ENCODE results near the gene TCF7L2.

The TCF7L2 gene

DNA sequence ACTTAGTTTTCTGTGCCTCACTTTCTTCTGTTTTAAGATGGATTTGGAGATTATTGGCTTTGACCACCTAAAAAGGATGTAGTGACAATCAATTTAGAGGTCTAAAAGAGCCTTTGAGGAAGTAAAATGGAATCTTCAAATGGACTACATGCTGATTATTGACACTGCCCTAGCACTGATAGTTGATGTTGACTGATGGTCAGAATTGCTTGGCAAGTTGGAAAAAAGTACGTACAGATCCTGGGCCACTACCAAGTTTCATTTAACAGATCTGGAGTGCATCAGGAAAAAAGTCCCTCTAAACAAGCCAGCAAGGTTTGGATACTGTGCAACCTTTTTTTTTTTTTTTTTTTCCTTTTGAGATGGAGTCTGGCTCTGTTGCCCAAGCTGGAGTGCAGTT lies 81.1 kb downstream of the TCF7L2 start:
- H3K9me3 ChIP-seq (ENCODE audit: insufficient read depth, low read length): no peaks in the 10 kb centered on the region
- H3K36me3 ChIP-seq (ENCODE audit: insufficient read depth, insufficient read length, low read length): no peaks in the 10 kb centered on the region
- no peak overlapping the region for H3K4me3 ChIP-seq (ENCODE audit: insufficient read length, low read depth)
- H3K9ac ChIP-seq (ENCODE audit: insufficient read length, low read depth): no peak overlapping the region
- H3K27me3 ChIP-seq (ENCODE audit: insufficient read depth, insufficient read length): no peaks in the 10 kb centered on the region
- peaks cover 8% of the 10 kb centered on the region for H3K4me1 ChIP-seq (ENCODE audit: insufficient read depth, insufficient read length)
- TF ChIP-seq YY1 (IDR thresholded peaks at IDR 0.05; ENCODE audit: insufficient read depth, insufficient read length) (no peak), ZNF274 (IDR thresholded peaks at IDR 0.05; ENCODE audit: low read depth, low read length) (no peak), SUZ12 (IDR thresholded peaks at IDR 0.05; ENCODE audit: extremely low read depth, insufficient read depth, insufficient read length) (no peak)
- no peak for DNase-seq (ENCODE audit: low read depth, low spot score)

GRCh38 chr10:113033991-113034390 lies 83.9 kb downstream of the TCF7L2 start:
- DNase-seq (ENCODE audit: low read depth, low spot score): no peak
- Histone ChIP-seq H3K9me3 (ENCODE audit: insufficient read depth, low read length) (no peaks in the 10 kb centered on the region), H3K9ac (ENCODE audit: insufficient read length, low read depth) (no peak overlapping the region), H3K4me3 (ENCODE audit: insufficient read length, low read depth) (no peak overlapping the region), H3K4me1 (ENCODE audit: insufficient read depth, insufficient read length) (no peaks in the 10 kb centered on the region), H3K36me3 (ENCODE audit: insufficient read depth, insufficient read length, low read length) (no peaks in the 10 kb centered on the region), H3K27me3 (ENCODE audit: insufficient read depth, insufficient read length) (no peaks in the 10 kb centered on the region)
- no peak for TF ChIP-seq YY1 (IDR thresholded peaks at IDR 0.05; ENCODE audit: insufficient read depth, insufficient read length)
- TF ChIP-seq ZNF274 (IDR thresholded peaks at IDR 0.05; ENCODE audit: low read depth, low read length): no peak
- TF ChIP-seq SUZ12 (IDR thresholded peaks at IDR 0.05; ENCODE audit: extremely low read depth, insufficient read depth, insufficient read length): no peak

- no peak for DNase-seq (ENCODE audit: low read depth, low spot score)
- Histone ChIP-seq H3K36me3 (ENCODE audit: insufficient read depth, insufficient read length, low read length) (peaks cover 4% of the 10 kb centered on the region), H3K4me3 (ENCODE audit: insufficient read length, low read depth) (no peak overlapping the region), H3K4me1 (ENCODE audit: insufficient read depth, insufficient read length) (no peaks in the 10 kb centered on the region), H3K9ac (ENCODE audit: insufficient read length, low read depth) (no peak overlapping the region), H3K27me3 (ENCODE audit: insufficient read depth, insufficient read length) (no peaks in the 10 kb centered on the region), H3K9me3 (ENCODE audit: insufficient read depth, low read length) (no peaks in the 10 kb centered on the region)
- no peak for TF ChIP-seq ZNF274 (IDR thresholded peaks at IDR 0.05; ENCODE audit: low read depth, low read length)
- TF ChIP-seq YY1 (IDR thresholded peaks at IDR 0.05; ENCODE audit: insufficient read depth, insufficient read length): no peak
- no peak for TF ChIP-seq SUZ12 (IDR thresholded peaks at IDR 0.05; ENCODE audit: extremely low read depth, insufficient read depth, insufficient read length)
These were observed 85.8 kb downstream of the TCF7L2 start for GRCh38 chr10:113035732-113036312.

DNA sequence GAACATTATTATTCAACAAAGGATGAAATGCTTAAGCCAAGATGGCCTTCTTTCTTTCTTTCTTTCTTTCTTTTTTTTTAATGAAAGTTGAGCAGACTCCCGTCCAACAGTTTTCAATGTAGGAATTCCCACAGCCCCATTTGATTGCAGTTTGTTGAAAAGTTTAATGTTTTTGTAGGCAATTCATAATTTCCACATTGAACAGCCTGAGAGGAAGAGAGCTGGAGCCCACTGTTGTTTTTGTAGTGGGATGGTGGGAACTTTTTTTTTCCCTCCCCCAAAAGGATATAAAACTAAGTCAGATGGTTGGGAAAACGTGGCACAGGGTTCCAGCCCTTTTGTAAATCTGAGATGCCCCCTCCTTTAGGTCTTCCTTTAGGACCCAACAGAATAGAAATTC lies 86.6 kb downstream of the TCF7L2 start:
- TF ChIP-seq SUZ12 (IDR thresholded peaks at IDR 0.05; ENCODE audit: extremely low read depth, insufficient read depth, insufficient read length) (no peak), YY1 (IDR thresholded peaks at IDR 0.05; ENCODE audit: insufficient read depth, insufficient read length) (no peak), ZNF274 (IDR thresholded peaks at IDR 0.05; ENCODE audit: low read depth, low read length) (no peak)
- Histone ChIP-seq H3K4me3 (ENCODE audit: insufficient read length, low read depth) (no peak overlapping the region), H3K36me3 (ENCODE audit: insufficient read depth, insufficient read length, low read length) (peaks cover 10% of the 10 kb centered on the region), H3K27me3 (ENCODE audit: insufficient read depth, insufficient read length) (no peaks in the 10 kb centered on the region), H3K9ac (ENCODE audit: insufficient read length, low read depth) (no peak overlapping the region), H3K4me1 (ENCODE audit: insufficient read depth, insufficient read length) (no peaks in the 10 kb centered on the region), H3K9me3 (ENCODE audit: insufficient read depth, low read length) (no peaks in the 10 kb centered on the region)
- DNase-seq (ENCODE audit: low read depth, low spot score): no peak

DNA sequence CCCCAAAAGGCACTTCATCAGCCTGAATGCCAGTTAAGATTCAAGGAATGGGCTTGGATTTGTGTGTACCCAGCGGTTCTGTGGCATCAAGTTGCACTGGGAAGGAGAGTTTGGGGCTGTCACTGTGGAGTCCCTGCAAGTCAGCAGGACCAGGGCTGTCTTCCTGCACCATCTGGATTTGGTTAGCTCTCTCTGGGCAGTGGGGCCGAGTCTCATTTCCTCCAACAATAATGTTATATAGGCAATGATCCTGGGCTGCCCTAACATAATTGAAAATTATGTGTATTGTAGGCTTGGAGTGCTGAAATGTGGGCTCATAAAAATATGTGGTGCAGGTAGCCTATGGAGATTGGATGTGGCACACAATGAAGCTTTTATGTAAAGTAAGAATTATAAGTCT lies 87.2 kb downstream of the TCF7L2 start:
- no peak for TF ChIP-seq SUZ12 (IDR thresholded peaks at IDR 0.05; ENCODE audit: extremely low read depth, insufficient read depth, insufficient read length)
- no peak for TF ChIP-seq ZNF274 (IDR thresholded peaks at IDR 0.05; ENCODE audit: low read depth, low read length)
- Histone ChIP-seq H3K9me3 (ENCODE audit: insufficient read depth, low read length) (no peaks in the 10 kb centered on the region), H3K9ac (ENCODE audit: insufficient read length, low read depth) (no peak overlapping the region), H3K4me1 (ENCODE audit: insufficient read depth, insufficient read length) (no peaks in the 10 kb centered on the region), H3K4me3 (ENCODE audit: insufficient read length, low read depth) (no peak overlapping the region), H3K36me3 (ENCODE audit: insufficient read depth, insufficient read length, low read length) (peaks cover 14% of the 10 kb centered on the region), H3K27me3 (ENCODE audit: insufficient read depth, insufficient read length) (no peaks in the 10 kb centered on the region)
- no peak for DNase-seq (ENCODE audit: low read depth, low spot score)

DNA sequence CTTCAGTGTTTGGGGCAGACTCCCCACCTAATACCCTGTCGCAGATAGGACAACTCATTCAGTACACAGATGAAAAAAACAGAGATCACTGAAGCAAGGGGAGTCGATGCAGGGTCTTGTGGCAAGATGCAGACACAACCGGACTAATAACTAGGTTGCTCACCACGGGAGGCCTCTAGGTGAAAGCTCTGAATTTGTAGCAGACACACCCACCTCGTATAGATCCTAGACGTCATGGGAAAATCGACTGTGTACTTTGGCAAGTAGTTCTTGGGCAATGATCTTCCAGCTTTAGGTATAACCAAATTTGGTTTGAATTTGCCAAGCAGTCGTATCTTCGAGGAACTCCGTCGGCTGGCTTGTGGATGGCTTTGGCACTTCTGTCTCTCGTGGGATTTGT lies 88.1 kb downstream of the TCF7L2 start:
- TF ChIP-seq YY1 (IDR thresholded peaks at IDR 0.05; ENCODE audit: insufficient read depth, insufficient read length) (no peak), SUZ12 (IDR thresholded peaks at IDR 0.05; ENCODE audit: extremely low read depth, insufficient read depth, insufficient read length) (no peak), ZNF274 (IDR thresholded peaks at IDR 0.05; ENCODE audit: low read depth, low read length) (no peak)
- no peaks in the 10 kb centered on the region for H3K9me3 ChIP-seq (ENCODE audit: insufficient read depth, low read length)
- H3K4me3 ChIP-seq (ENCODE audit: insufficient read length, low read depth): no peak overlapping the region
- DNase-seq (ENCODE audit: low read depth, low spot score): no peak
- H3K36me3 ChIP-seq (ENCODE audit: insufficient read depth, insufficient read length, low read length): peaks cover 15% of the 10 kb centered on the region
- H3K27me3 ChIP-seq (ENCODE audit: insufficient read depth, insufficient read length): no peaks in the 10 kb centered on the region
- H3K9ac ChIP-seq (ENCODE audit: insufficient read length, low read depth): no peak overlapping the region
- no peaks in the 10 kb centered on the region for H3K4me1 ChIP-seq (ENCODE audit: insufficient read depth, insufficient read length)

DNA sequence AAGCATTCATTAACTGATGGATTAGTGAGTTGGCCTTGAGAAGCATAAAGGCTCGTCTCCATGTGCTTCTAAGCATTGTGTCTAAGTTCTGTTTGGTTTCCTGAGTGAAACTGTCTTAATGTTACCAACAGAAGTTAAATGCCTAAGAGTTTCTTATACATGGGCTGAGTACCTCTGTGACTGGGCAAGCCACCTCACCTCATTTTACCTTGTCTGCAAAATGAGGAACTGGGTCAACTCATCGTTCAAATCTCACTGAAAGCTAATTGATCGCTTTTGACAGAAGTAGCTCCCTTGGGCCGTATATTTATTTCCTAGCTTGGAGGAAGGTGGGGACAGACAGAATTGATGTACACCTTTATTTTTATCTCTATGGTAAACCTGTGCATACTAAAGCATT lies 88.9 kb downstream of the TCF7L2 start:
- H3K4me3 ChIP-seq (ENCODE audit: insufficient read length, low read depth): no peak overlapping the region
- H3K9me3 ChIP-seq (ENCODE audit: insufficient read depth, low read length): no peaks in the 10 kb centered on the region
- H3K27me3 ChIP-seq (ENCODE audit: insufficient read depth, insufficient read length): no peaks in the 10 kb centered on the region
- no peak overlapping the region for H3K9ac ChIP-seq (ENCODE audit: insufficient read length, low read depth)
- peaks cover 18% of the 10 kb centered on the region for H3K36me3 ChIP-seq (ENCODE audit: insufficient read depth, insufficient read length, low read length)
- TF ChIP-seq YY1 (IDR thresholded peaks at IDR 0.05; ENCODE audit: insufficient read depth, insufficient read length) (no peak), ZNF274 (IDR thresholded peaks at IDR 0.05; ENCODE audit: low read depth, low read length) (no peak), SUZ12 (IDR thresholded peaks at IDR 0.05; ENCODE audit: extremely low read depth, insufficient read depth, insufficient read length) (no peak)
- no peaks in the 10 kb centered on the region for H3K4me1 ChIP-seq (ENCODE audit: insufficient read depth, insufficient read length)
- no peak for DNase-seq (ENCODE audit: low read depth, low spot score)

All from NT2/D1 (cell line).